Endothelial cell of umbilical vein (primary cell): Measurements from ENCODE around the gene ST6GALNAC6. TPM values are rescaled to one million over a fixed set of nuclear protein-coding genes. Genes with fewer than 3 reads are reported as not detected.

Source experiments
- BruUV-seq: library from RNA; stranded (reverse); fragments of 400-500 nt; replicated peaks from 2 replicates; lab custom pipeline; 2021; lab: Mats Ljungman, UMichigan
- CTCF ChIA-PET: fragments of 300-600, 350-600 bp; sonication (Branson Sonifier 250); formaldehyde crosslinking; loops from one replicate; lab custom pipeline; 2021; ENCODE audit warnings: antibody characterized with exemption, inconsistent platforms; lab: Charles Lee
- POLR2A ChIA-PET: fragments of 300-600, 350-600 bp; sonication (Branson Sonifier 250); formaldehyde crosslinking; loops from one replicate; lab custom pipeline; 2021; ENCODE audit warnings: antibody characterized with exemption, inconsistent platforms; lab: Charles Lee
- DNase-seq: peaks from one replicate; pipeline ENCODE4 v3.0.0-alpha.2; 2011; ENCODE audit warnings: low read depth, low spot score
- FAIRE-seq: peaks from 2 replicates; lab custom pipeline; 2011; peaks lifted over from hg19 to GRCh38; lab: Jason Lieb, UNC
- H2AFZ ChIP-seq: 2 replicates; pipeline ENCODE4 v1.6.0; 2012; ENCODE audit warnings: low read depth, low read length, control low read depth, inconsistent platforms
- H3K27ac ChIP-seq: 2 replicates; pipeline ENCODE4 v1.5.1; 2011; ENCODE audit warnings: low read depth, mild to moderate bottlenecking, control low read depth, low read length, moderate library complexity; ENCODE audit not compliant: insufficient read depth
- H3K27me3 ChIP-seq, 2 experiments: 2 replicates each; pipeline versions ENCODE4 v1.6.0 to v1.6.1; 2011; ENCODE audit warnings: low read length in 2 of 2, mixed read lengths in 1 of 2; ENCODE audit not compliant: control insufficient read depth in 2 of 2, insufficient read depth in 2 of 2
- H3K36me3 ChIP-seq, 2 experiments: 2 replicates in 1 of 2; 3 replicates in 1 of 2; pipeline ENCODE4 v1.5.1; 2011; ENCODE audit warnings: low read length in 2 of 2, mild to moderate bottlenecking in 1 of 2, moderate library complexity in 1 of 2; ENCODE audit not compliant: control insufficient read depth in 2 of 2, insufficient read depth in 2 of 2; ENCODE audit errors: extremely low read depth in 1 of 2
- H3K4me1 ChIP-seq: 3 replicates; pipeline ENCODE4 v1.5.1; 2011; ENCODE audit warnings: mild to moderate bottlenecking, low read length; ENCODE audit not compliant: control insufficient read depth, insufficient read depth; ENCODE audit errors: extremely low read depth
- H3K4me2 ChIP-seq: 2 replicates; pipeline ENCODE4 v1.6.1; 2011; ENCODE audit warnings: low read length, control low read depth, mixed read lengths; ENCODE audit not compliant: insufficient read depth
- H3K4me3 ChIP-seq, 3 experiments: fragments of 200-600 bp in 1 of 3; sonication (generic), shearing (Covaris generic) in 1 of 3; replicated peaks in 1 of 3; 2 replicates each; pipeline ENCODE4 v1.5.1; 2011 to 2016; ENCODE audit warnings: control low read depth in 3 of 3, low read length in 3 of 3, mild to moderate bottlenecking in 2 of 3, inconsistent platforms in 1 of 3, low read depth in 1 of 3, moderate library complexity in 1 of 3; ENCODE audit not compliant: insufficient read depth in 1 of 3
- H3K79me2 ChIP-seq: 2 replicates; pipeline ENCODE4 v1.6.0; 2012; ENCODE audit warnings: low read length, inconsistent platforms; ENCODE audit not compliant: control insufficient read depth, insufficient read depth
- H3K9ac ChIP-seq: replicated peaks from 2 replicates; pipeline ENCODE3; 2011; ENCODE audit warnings: low read length, control low read depth; ENCODE audit not compliant: insufficient read depth; ENCODE audit errors: extremely low read depth
- H3K9me1 ChIP-seq: replicated peaks from 3 replicates; pipeline ENCODE4 v1.6.0; 2011; ENCODE audit warnings: mild to moderate bottlenecking, low read length; ENCODE audit not compliant: control insufficient read depth, insufficient read depth; ENCODE audit errors: extremely low read depth
- H3K9me3 ChIP-seq: replicated peaks from 2 replicates; pipeline ENCODE4 v1.5.1; 2012; ENCODE audit warnings: low read length, inconsistent platforms; ENCODE audit not compliant: control insufficient read depth, insufficient read depth
- H4K20me1 ChIP-seq: replicated peaks from 2 replicates; pipeline ENCODE3; 2011; ENCODE audit warnings: mild to moderate bottlenecking, low read length; ENCODE audit not compliant: control insufficient read depth, insufficient read depth; ENCODE audit errors: extremely low read depth
- EZH2 ChIP-seq: IDR thresholded peaks from 2 replicates; pipeline ENCODE4 v1.6.1; 2012; ENCODE audit warnings: borderline replicate concordance, low read depth, mild to moderate bottlenecking, moderate library complexity, low read length, inconsistent platforms; ENCODE audit not compliant: severe bottlenecking
- FOS ChIP-seq: IDR thresholded peaks from 2 replicates; pipeline ENCODE4 v1.6.1; 2011; ENCODE audit warnings: mild to moderate bottlenecking, low read length, moderate library complexity, borderline replicate concordance; ENCODE audit not compliant: insufficient read depth
- GATA2 ChIP-seq: IDR thresholded peaks from 2 replicates; pipeline ENCODE4 v1.7.0; 2011; ENCODE audit warnings: low read depth, mild to moderate bottlenecking, moderate library complexity, mixed read lengths, low read length; ENCODE audit not compliant: insufficient read length, insufficient read depth
- JUN ChIP-seq: IDR thresholded peaks from 2 replicates; pipeline ENCODE4 v1.6.1; 2011; ENCODE audit warnings: borderline replicate concordance, low read depth; ENCODE audit not compliant: insufficient read length, insufficient read depth
- MYC ChIP-seq: IDR thresholded peaks from one replicate; pipeline ENCODE4 v1.6.1; 2011; ENCODE audit warnings: mild to moderate bottlenecking, low read depth, low read length
- POLR2A ChIP-seq: IDR thresholded peaks from 2 replicates; pipeline ENCODE4 v1.6.1; 2012; ENCODE audit warnings: low read depth, mild to moderate bottlenecking, control low read depth, low read length
- POLR2AphosphoS5 ChIP-seq: IDR thresholded peaks from 2 replicates; pipeline ENCODE4 v1.6.1; 2012; ENCODE audit warnings: low read depth, mild to moderate bottlenecking, control low read depth, low read length, moderate library complexity; ENCODE audit not compliant: insufficient read depth
- dilution Hi-C: fragments of 300-500 bp; cut with MboI; formaldehyde crosslinking; loops from one replicate; pipeline ENCODE4 v1.15.0; 2019; ENCODE audit warnings: low sequenced_read_pairs; ENCODE audit not compliant: extremely low pct_ligation_motif_present
- intact Hi-C: fragments of 100-400 bp; cut with micrococcal nuclease; formaldehyde crosslinking; loops from one replicate; pipeline ENCODE4 v1.10.0; 2022
- polyA plus RNA-seq, 4 experiments: library from polyadenylated mRNA; depleted of rRNA in 3 of 4; stranded (reverse) in 3 of 4; unstranded in 1 of 4; fragments of >200 nt; gene quantifications; 2 replicates each; pipeline versions ENCODE4 v1.2.1 to v1.2.3, GENCODE V29; 2011 to 2012; ENCODE audit warnings: missing spikeins in 1 of 4
- total RNA-seq: library from RNA; stranded (reverse); gene quantifications from 2 replicates; pipeline ENCODE4 v1.2.3, GENCODE V29; 2021
- TF ChIP-seq, protein P1 (sequence below), 2 donors: IDR thresholded peaks; 1 replicate in 1 of 2; 2 replicates in 1 of 2; pipeline ENCODE4 v1.5.1; 2011; ENCODE audit warnings: low read length in 2 of 2, mild to moderate bottlenecking in 2 of 2, moderate library complexity in 2 of 2, control low read depth in 1 of 2, inconsistent platforms in 1 of 2, low read depth in 1 of 2; ENCODE audit not compliant: insufficient read depth in 1 of 2; ENCODE audit errors: extremely low read depth in 1 of 2
- TF ChIP-seq, protein P2 (sequence below): IDR thresholded peaks from 2 replicates; pipeline ENCODE4 v1.6.1; 2011; ENCODE audit not compliant: insufficient read depth, insufficient read length

ST6GALNAC6 gene
- total and polyA plus RNA-seq, 2 donors (not counting 3 experiments of a cell fraction or from before 2014, with no cell fraction given) = 43.0 to 78.9 TPM

DNA sequence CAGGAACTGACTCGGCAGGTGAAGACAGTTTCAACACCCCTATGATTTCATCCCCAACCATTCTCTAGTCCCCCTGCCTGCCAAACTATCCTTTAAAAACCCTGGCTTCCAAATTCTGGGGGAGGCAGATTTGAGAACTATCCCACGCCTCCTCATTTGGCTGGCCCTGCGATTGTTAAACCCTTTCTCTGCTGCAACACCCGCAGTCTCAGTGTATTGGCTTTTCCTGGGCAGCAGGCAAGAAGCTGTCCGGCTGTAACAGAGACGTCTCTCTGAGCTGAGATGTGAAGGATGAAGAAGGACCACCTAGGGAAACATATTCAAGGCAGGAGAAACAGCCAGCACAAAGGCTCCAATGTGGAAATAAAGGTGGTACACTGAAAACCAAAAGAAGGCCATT is 6.6 kb downstream of the ST6GALNAC6 start:
- TF ChIP-seq, protein P1, sequence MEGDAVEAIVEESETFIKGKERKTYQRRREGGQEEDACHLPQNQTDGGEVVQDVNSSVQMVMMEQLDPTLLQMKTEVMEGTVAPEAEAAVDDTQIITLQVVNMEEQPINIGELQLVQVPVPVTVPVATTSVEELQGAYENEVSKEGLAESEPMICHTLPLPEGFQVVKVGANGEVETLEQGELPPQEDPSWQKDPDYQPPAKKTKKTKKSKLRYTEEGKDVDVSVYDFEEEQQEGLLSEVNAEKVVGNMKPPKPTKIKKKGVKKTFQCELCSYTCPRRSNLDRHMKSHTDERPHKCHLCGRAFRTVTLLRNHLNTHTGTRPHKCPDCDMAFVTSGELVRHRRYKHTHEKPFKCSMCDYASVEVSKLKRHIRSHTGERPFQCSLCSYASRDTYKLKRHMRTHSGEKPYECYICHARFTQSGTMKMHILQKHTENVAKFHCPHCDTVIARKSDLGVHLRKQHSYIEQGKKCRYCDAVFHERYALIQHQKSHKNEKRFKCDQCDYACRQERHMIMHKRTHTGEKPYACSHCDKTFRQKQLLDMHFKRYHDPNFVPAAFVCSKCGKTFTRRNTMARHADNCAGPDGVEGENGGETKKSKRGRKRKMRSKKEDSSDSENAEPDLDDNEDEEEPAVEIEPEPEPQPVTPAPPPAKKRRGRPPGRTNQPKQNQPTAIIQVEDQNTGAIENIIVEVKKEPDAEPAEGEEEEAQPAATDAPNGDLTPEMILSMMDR (IDR thresholded peaks at IDR 0.05; ENCODE audit: extremely low read depth in 1 of 2, insufficient read depth in 1 of 2, low read depth in 1 of 2, low read length in 2 of 2) = no peak
- no peak for TF ChIP-seq POLR2A
- TF ChIP-seq JUN = no peak
- TF ChIP-seq EZH2 = no peak
- TF ChIP-seq POLR2AphosphoS5 = no peak
- no peak for TF ChIP-seq FOS
- no peak for TF ChIP-seq GATA2
- TF ChIP-seq, protein P2, sequence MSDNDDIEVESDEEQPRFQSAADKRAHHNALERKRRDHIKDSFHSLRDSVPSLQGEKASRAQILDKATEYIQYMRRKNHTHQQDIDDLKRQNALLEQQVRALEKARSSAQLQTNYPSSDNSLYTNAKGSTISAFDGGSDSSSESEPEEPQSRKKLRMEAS = no peak
- no peak for TF ChIP-seq MYC
- FAIRE-seq (no peak), DNase-seq (no peak)
- Histone ChIP-seq H3K9me1 (no peaks in the 10 kb centered on the region), H3K9ac (no peak overlapping the region), H3K4me3 (no peak overlapping the region), H3K4me1 (peaks cover 6% of the 10 kb centered on the region), H3K27ac (no peak overlapping the region), H2AFZ (no peak overlapping the region), H3K9me3 (no peaks in the 10 kb centered on the region), H3K27me3 (no peaks in the 10 kb centered on the region), H3K79me2 (peaks cover 7% of the 10 kb centered on the region), H4K20me1 (no peaks in the 10 kb centered on the region), H3K36me3 (peaks cover 9 to 47% of the 10 kb centered on the region in 2 experiments), H3K4me2 (no peak overlapping the region)
- BruUV-seq = no TSS peak
- CTCF ChIA-PET = interaction anchor here (1.0 kb wide), 1 partner anchor 10 kb away, joined by 3 read pairs; no protein-coding TSS in a partner anchor
- dilution Hi-C loops (no loop called here), intact Hi-C loops (no loop called here)
- POLR2A ChIA-PET = no interaction called here
